ENCODE measurements around the gene ADAP1.
A peak's percentile ranks its signal among the peaks of the same experiment; 100 is the strongest.
"Not testable (repeated sequence)": the region's sequence is repeated elsewhere in the genome, so short reads cannot be mapped to it uniquely, and the experiment has no call there.

Gene ADAP1

GRCh38 chr7:910931-911431 lies 43.5 kb downstream of the ADAP1 start:
- Histone ChIP-seq H3K27me3 (no peaks in the 10 kb centered on the region), H3K4me1 (peaks cover 10% of the 10 kb centered on the region), H3K4me3 (ENCODE audit: low read depth, low read length) (no peak overlapping the region), H3K9me3 (no peaks in the 10 kb centered on the region), H3K36me3 (no peaks in the 10 kb centered on the region)
- DNase-seq, result no peak
- TF ChIP-seq CTCF (IDR thresholded peaks at IDR 0.05; ENCODE audit: low read depth, low read length), result no peak

GRCh38 chr7:910441-910861 lies 44.0 kb downstream of the ADAP1 start:
- Histone ChIP-seq H3K4me1 (peaks cover 4% of the 10 kb centered on the region), H3K9me3 (no peaks in the 10 kb centered on the region), H3K36me3 (no peaks in the 10 kb centered on the region), H3K27me3 (no peaks in the 10 kb centered on the region), H3K4me3 (ENCODE audit: low read depth, low read length) (no peak overlapping the region)
- no peak for DNase-seq
- no peak for TF ChIP-seq CTCF (IDR thresholded peaks at IDR 0.05; ENCODE audit: low read depth, low read length)

- peak overlapping the region; percentile 36 for H3K4me3 ChIP-seq (ENCODE audit: low read depth, low read length)
- no peaks in the 10 kb centered on the region for H3K4me1 ChIP-seq
- H3K27me3 ChIP-seq, result peaks cover 4% of the 10 kb centered on the region
- no peak for DNase-seq
- H3K36me3 ChIP-seq, result no peaks in the 10 kb centered on the region
- no peak for TF ChIP-seq CTCF (IDR thresholded peaks at IDR 0.05; ENCODE audit: low read depth, low read length)
- no peaks in the 10 kb centered on the region for H3K9me3 ChIP-seq
Measured at GRCh38 chr7:909358-910329, 44.8 kb downstream of the ADAP1 start.

- peak overlapping the region; percentile 38 for H3K4me3 ChIP-seq (ENCODE audit: low read depth, low read length)
- H3K27me3 ChIP-seq, H3K4me1 ChIP-seq, H3K9me3 ChIP-seq, H3K36me3 ChIP-seq: not testable (repeated sequence)
- peak; percentile 74 for TF ChIP-seq CTCF (IDR thresholded peaks at IDR 0.05; ENCODE audit: low read depth, low read length)
- peak; percentile 82 for DNase-seq
Measured at GRCh38 chr7:908591-909357, 45.7 kb downstream of the ADAP1 start.

DNA sequence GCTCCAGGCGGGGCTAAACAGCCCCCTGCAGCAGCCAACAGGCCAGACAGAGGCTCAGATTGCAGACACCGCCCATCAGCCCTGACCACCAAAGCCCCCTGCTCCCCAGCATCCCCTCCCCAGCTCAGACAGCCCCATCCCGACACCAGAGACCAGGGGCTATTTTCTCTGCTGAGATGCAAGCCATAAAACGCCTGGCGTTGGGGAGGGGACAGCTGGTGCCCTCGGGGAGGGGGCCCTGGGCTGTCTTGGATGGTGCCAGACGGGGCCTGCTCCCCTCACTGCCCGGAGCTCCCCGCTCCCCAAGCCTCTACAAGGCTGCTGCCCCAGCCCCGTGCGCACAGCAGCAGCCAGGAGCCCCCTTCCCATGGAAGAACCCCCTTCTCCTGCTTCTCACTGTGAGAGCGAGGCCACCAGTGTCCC lies 46.3 kb downstream of the ADAP1 start:
- DNase-seq, result no peak
- TF ChIP-seq CTCF (IDR thresholded peaks at IDR 0.05; ENCODE audit: low read depth, low read length), result no peak
- H3K36me3 ChIP-seq, result no peaks in the 10 kb centered on the region
- no peak overlapping the region for H3K4me3 ChIP-seq (ENCODE audit: low read depth, low read length)
- no peaks in the 10 kb centered on the region for H3K9me3 ChIP-seq
- peaks cover 8% of the 10 kb centered on the region for H3K27me3 ChIP-seq
- no peaks in the 10 kb centered on the region for H3K4me1 ChIP-seq
